Esophagus squamous epithelium (tissue), 5 donors: ENCODE measurements around the gene APLNR. TPM values are rescaled to one million over a fixed set of nuclear protein-coding genes. Genes with fewer than 3 reads are reported as not detected.

ENCODE experiments used
- DNase-seq: peaks from one replicate; lab custom pipeline; 2025; lab: John Stamatoyannopoulos, UW
- H3K27ac ChIP-seq, 4 donors: fragments of 200-600 bp; sonication (generic); one replicate each; pipeline ENCODE4 v1.5.1; 2016 to 2019; ENCODE audit warnings: mild to moderate bottlenecking in 1 of 4
- H3K27me3 ChIP-seq, 4 donors: fragments of 200-600 bp; sonication (generic); 1 replicate in 3 of 4; 2 replicates in 1 of 4; pipeline versions ENCODE4 v1.5.1 to v1.6.0; 2017 to 2021; ENCODE audit warnings: antibody characterized with exemption in 1 of 4
- H3K36me3 ChIP-seq, 3 donors: fragments of 200-600 bp; sonication (generic); one replicate each; pipeline ENCODE4 v1.5.1; 2016 to 2019
- H3K4me1 ChIP-seq, 3 donors: fragments of 200-600 bp; sonication (generic); one replicate each; pipeline ENCODE4 v1.5.1; 2017 to 2019
- H3K4me3 ChIP-seq, 4 donors: fragments of 200-600 bp; sonication (generic); 1 replicate in 3 of 4; 2 replicates in 1 of 4; pipeline ENCODE4 v1.5.1; 2016 to 2019; ENCODE audit warnings: mild to moderate bottlenecking in 2 of 4, moderate library complexity in 1 of 4
- H3K9me3 ChIP-seq, 3 donors: fragments of 200-600 bp; sonication (generic); one replicate each; pipeline ENCODE4 v1.5.1; 2016 to 2019
- CTCF ChIP-seq, 6 experiments: fragments of 450-650 bp in 4 of 6; fragments of 200-600 bp in 2 of 6; sonication (generic) in 2 of 6; IDR thresholded peaks; one replicate each; pipeline ENCODE4 v1.5.1; 2016 to 2019; ENCODE audit warnings: antibody characterized with exemption in 6 of 6, mild to moderate bottlenecking in 4 of 6, moderate library complexity in 4 of 6
- POLR2A ChIP-seq, 4 donors: fragments of 450-650 bp; IDR thresholded peaks; one replicate each; pipeline ENCODE4 v1.6.1; 2017; ENCODE audit warnings: antibody characterized with exemption in 4 of 4, mild to moderate bottlenecking in 4 of 4, moderate library complexity in 3 of 4
- whole genome bisulfite sequencing, 2 donors: methylation state at CpG; one replicate each; pipeline ENCODE4 v1.1.5; 2018; 5-methylcytosine and 5-hydroxymethylcytosine counted together
- intact Hi-C: fragments of 100-400 bp; cut with DNase I; formaldehyde crosslinking; loops from one replicate; pipeline ENCODE4 v1.15.0; 2022
- total RNA-seq, 4 donors: library from RNA; depleted of rRNA; stranded (reverse); fragments of >200 nt; gene quantifications; one replicate each; pipeline ENCODE4 v1.1.0, GENCODE V29; 2016
- donor health status: DM: yes; HTN: yes; CAD: no.

The APLNR gene
- total RNA-seq, 4 donors from 2014 or later = 0.26 to 1.7 (median 0.34) TPM

- Histone ChIP-seq H3K27me3 (peaks cover 0 to 65% (median 0%) of the 10 kb centered on the region in 4 donors), H3K9me3 (no peaks in the 10 kb centered on the region), H3K27ac (peak overlapping the region in 1 of 4 donors; percentile 16), H3K36me3 (no peaks in the 10 kb centered on the region), H3K4me1 (peaks cover 0 to 9% (median 0%) of the 10 kb centered on the region in 3 donors), H3K4me3 (peak overlapping the region in 1 of 4 donors; percentile 39)
- no peak for DNase-seq
- 70 to 71% methylated on average over 6 to 20 of the region's 39 CpGs for WGBS, 2 donors
- TF ChIP-seq CTCF (IDR thresholded peaks at IDR 0.05) = no peak
- intact Hi-C loops = no loop called here
Observed at GRCh38 chr11:57235761-57236703, 1.0 kb downstream of the APLNR start.

- no peak for DNase-seq
- 64 to 66% methylated on average over 5 of the region's 5 CpGs for WGBS, 2 donors
- Histone ChIP-seq H3K27me3 (peaks cover 0 to 78% (median 0%) of the 10 kb centered on the region in 4 donors), H3K36me3 (no peaks in the 10 kb centered on the region), H3K4me1 (peaks cover 0 to 9% (median 0%) of the 10 kb centered on the region in 3 donors), H3K9me3 (no peaks in the 10 kb centered on the region), H3K4me3 (no peak overlapping the region), H3K27ac (no peak overlapping the region)
- TF ChIP-seq POLR2A (IDR thresholded peaks at IDR 0.05) = no peak
- no peak for TF ChIP-seq CTCF (IDR thresholded peaks at IDR 0.05)
- intact Hi-C loops = no loop called here
Observed at GRCh38 chr11:57233702-57234101, 3.3 kb downstream of the APLNR start.

- intact Hi-C loops = no loop called here
Observed at GRCh38 chr11:57231539-57232253, 5.4 kb downstream of the APLNR start.

DNA sequence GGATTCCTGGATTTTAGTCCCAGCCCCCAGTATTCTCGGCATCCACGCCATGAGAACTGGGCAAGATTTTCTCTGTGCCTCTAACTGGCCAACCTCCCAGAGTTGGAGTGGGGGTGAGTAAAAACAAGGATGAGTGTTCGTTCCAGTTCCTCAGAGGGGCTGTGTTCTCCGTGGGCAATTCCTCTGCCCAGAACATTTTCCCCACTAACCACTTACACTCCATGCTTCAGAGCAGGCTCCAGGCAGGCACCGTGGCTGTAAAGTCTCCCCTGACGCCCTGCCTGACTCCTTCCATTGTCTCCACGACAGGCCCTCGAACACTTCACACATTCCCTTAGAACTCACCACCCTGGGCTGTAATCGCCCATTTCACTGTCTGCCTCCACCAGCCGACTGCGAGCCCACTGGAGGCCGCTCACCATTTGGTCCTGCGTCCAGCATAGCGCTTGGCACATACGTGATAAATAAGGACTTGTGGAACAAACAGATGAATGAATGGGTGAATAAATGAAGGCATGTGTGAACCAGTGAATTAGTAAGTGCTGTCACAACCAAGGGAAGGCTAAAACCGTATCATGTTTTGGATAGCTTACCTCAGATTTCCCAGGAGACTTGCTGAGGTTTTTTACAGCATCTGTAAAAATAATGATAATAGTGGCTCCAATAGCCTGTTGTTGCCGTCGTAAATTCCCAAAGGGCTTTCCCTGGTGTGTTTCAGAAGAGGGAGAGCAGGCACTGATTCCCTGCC, 6.1 kb downstream of the APLNR start:
- no peak for DNase-seq
- intact Hi-C loops = no loop called here
- Histone ChIP-seq H3K27me3 (peaks cover 0 to 63% (median 0%) of the 10 kb centered on the region in 4 donors), H3K9me3 (no peaks in the 10 kb centered on the region), H3K27ac (no peak overlapping the region), H3K4me3 (no peak overlapping the region), H3K4me1 (no peaks in the 10 kb centered on the region), H3K36me3 (no peaks in the 10 kb centered on the region)
- TF ChIP-seq CTCF (IDR thresholded peaks at IDR 0.05) (no peak), POLR2A (IDR thresholded peaks at IDR 0.05) (no peak)
- 50 to 58% methylated on average over 14 to 17 of the region's 18 CpGs for WGBS, 2 donors

More at GRCh38 chr11:57231539-57232253, 5.4 kb downstream of the APLNR start:
- TF ChIP-seq CTCF (IDR thresholded peaks at IDR 0.05) (no peak), POLR2A (IDR thresholded peaks at IDR 0.05) (no peak)
- peaks cover 0 to under 1% (median 0%) of the 10 kb centered on the region in 3 donors for H3K4me1 ChIP-seq
- no peak for DNase-seq
- no peaks in the 10 kb centered on the region for H3K36me3 ChIP-seq
- no peaks in the 10 kb centered on the region for H3K9me3 ChIP-seq
- H3K4me3 ChIP-seq = no peak overlapping the region
- 57 to 67% methylated on average over 3 of the region's 3 CpGs for WGBS, 2 donors
- no peak overlapping the region for H3K27ac ChIP-seq
- H3K27me3 ChIP-seq = peaks cover 0 to 71% (median 0%) of the 10 kb centered on the region in 4 donors
